Prostate gland (tissue), 2 donors: ENCODE results near the gene NPLOC4.

Experiments
- CTCF ChIP-seq, 4 experiments: fragments of 200-600 bp in 2 of 4; fragments of 450-650 bp in 2 of 4; sonication (generic) in 2 of 4; IDR thresholded peaks; 1 replicate in 3 of 4; 2 replicates in 1 of 4; pipeline ENCODE4 v1.5.1; 2016 to 2019; ENCODE audit warnings: antibody characterized with exemption in 4 of 4, mild to moderate bottlenecking in 2 of 4, moderate library complexity in 2 of 4
- POLR2A ChIP-seq: fragments of 450-650 bp; IDR thresholded peaks from one replicate; pipeline ENCODE4 v1.6.1; 2016; ENCODE audit warnings: antibody characterized with exemption, mild to moderate bottlenecking

GRCh38 chr17:81509972-81510784 lies 126.7 kb downstream of the NPLOC4 start:
- TF ChIP-seq CTCF (IDR thresholded peaks at IDR 0.05) (no peak), POLR2A (peak; percentile 22)
